Colonic mucosa (tissue), 4 donors: ENCODE data around the gene BRDT. TPM values are rescaled to one million over a fixed set of nuclear protein-coding genes. Genes with fewer than 3 reads are reported as not detected.

ENCODE experiments used
- DNase-seq: peaks from one replicate; pipeline ENCODE4 v3.0.0-alpha.2; 2020
- H3K27ac ChIP-seq: fragments of 200-600 bp; one replicate; pipeline ENCODE4 v1.8.0; 2021
- H3K27me3 ChIP-seq: fragments of 200-600 bp; one replicate; pipeline ENCODE4 v1.8.0; 2021
- H3K36me3 ChIP-seq: fragments of 200-600 bp; one replicate; pipeline ENCODE4 v1.8.0; 2021
- H3K4me1 ChIP-seq: fragments of 200-600 bp; one replicate; pipeline ENCODE4 v1.8.0; 2021; ENCODE audit warnings: mild to moderate bottlenecking
- H3K4me3 ChIP-seq: fragments of 200-600 bp; one replicate; pipeline ENCODE4 v1.8.0; 2021
- H3K9ac ChIP-seq, 2 donors: one replicate each; pipeline ENCODE4 v1.7.0; 2013; ENCODE audit warnings: control low read depth in 2 of 2, low read depth in 2 of 2, low read length in 2 of 2
- H3K9me3 ChIP-seq: fragments of 200-600 bp; one replicate; pipeline ENCODE4 v1.8.0; 2021
- intact Hi-C: fragments of 100-400 bp; cut with DNase I; formaldehyde crosslinking; loops from one replicate; pipeline ENCODE4 v1.14.1; 2022
- total RNA-seq, 2 donors: library from RNA; stranded (reverse); fragmentation: NEBNext Ultra II Directional in 1 of 2; extraction: Animal tissue kit (Norgen Biotek cat#: 25700) in 1 of 2; gene quantifications; one replicate each; pipeline ENCODE4 v1.2.1, GENCODE V29; 2021
- TF ChIP-seq, protein P1 (sequence below): fragments of 200-600 bp; IDR thresholded peaks from one replicate; pipeline ENCODE4 v1.8.0; 2022; ENCODE audit warnings: antibody characterized with exemption, mild to moderate bottlenecking
- donor health status: healthy.
- donor health status: DM: no; HTN: no; CAD: no.
- donor health status: DM: no; HTN: no; CAD: no.

The BRDT gene
- total RNA-seq, 2 donors from 2014 or later: not detected

DNA sequence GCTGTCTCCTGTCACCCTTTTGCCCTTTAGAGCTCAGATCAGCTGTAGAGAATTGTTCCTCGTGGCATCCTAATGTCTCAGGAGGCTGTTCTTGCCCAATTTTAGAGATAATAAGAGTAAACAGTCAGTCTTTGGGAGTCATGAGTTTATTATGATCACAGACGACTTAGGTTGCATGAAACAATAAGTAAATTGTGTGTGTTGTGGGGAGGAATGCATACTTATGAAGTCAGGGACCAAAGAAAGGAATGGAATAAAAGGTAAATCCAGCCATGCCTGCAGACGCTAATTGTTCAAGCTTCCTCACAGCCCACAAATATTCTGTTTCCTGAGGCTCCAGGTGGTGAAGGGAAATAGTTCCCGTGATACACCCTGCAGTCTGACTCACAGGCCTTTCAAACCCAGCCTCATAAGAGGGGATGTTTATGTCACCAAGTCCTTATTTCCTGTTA, 81.5 kb downstream of the BRDT start:
- H3K27ac ChIP-seq: no peak overlapping the region
- H3K9me3 ChIP-seq: no peaks in the 10 kb centered on the region
- no peaks in the 10 kb centered on the region for H3K4me1 ChIP-seq
- TF ChIP-seq, protein P1, sequence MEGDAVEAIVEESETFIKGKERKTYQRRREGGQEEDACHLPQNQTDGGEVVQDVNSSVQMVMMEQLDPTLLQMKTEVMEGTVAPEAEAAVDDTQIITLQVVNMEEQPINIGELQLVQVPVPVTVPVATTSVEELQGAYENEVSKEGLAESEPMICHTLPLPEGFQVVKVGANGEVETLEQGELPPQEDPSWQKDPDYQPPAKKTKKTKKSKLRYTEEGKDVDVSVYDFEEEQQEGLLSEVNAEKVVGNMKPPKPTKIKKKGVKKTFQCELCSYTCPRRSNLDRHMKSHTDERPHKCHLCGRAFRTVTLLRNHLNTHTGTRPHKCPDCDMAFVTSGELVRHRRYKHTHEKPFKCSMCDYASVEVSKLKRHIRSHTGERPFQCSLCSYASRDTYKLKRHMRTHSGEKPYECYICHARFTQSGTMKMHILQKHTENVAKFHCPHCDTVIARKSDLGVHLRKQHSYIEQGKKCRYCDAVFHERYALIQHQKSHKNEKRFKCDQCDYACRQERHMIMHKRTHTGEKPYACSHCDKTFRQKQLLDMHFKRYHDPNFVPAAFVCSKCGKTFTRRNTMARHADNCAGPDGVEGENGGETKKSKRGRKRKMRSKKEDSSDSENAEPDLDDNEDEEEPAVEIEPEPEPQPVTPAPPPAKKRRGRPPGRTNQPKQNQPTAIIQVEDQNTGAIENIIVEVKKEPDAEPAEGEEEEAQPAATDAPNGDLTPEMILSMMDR: no peak
- H3K9ac ChIP-seq: no peak overlapping the region
- no peak overlapping the region for H3K4me3 ChIP-seq
- H3K36me3 ChIP-seq: no peaks in the 10 kb centered on the region
- intact Hi-C loops: no loop called here
- DNase-seq: no peak
- H3K27me3 ChIP-seq: no peaks in the 10 kb centered on the region

- no peaks in the 10 kb centered on the region for H3K4me1 ChIP-seq
- TF ChIP-seq, protein P1: no peak
- H3K9me3 ChIP-seq: no peaks in the 10 kb centered on the region
- no peaks in the 10 kb centered on the region for H3K27me3 ChIP-seq
- no peaks in the 10 kb centered on the region for H3K36me3 ChIP-seq
- intact Hi-C loops: no loop called here
- H3K9ac ChIP-seq: no peak overlapping the region
- H3K4me3 ChIP-seq: no peak overlapping the region
- no peak overlapping the region for H3K27ac ChIP-seq
- DNase-seq: no peak
These were observed 82.3 kb downstream of the BRDT start for GRCh38 chr1:92031281-92032110.

GRCh38 chr1:92037400-92037799, 88.2 kb downstream of the BRDT start:
- no peak for DNase-seq
- Histone ChIP-seq H3K36me3 (no peaks in the 10 kb centered on the region), H3K4me3 (no peak overlapping the region), H3K9me3 (no peaks in the 10 kb centered on the region), H3K27me3 (no peaks in the 10 kb centered on the region), H3K4me1 (no peaks in the 10 kb centered on the region), H3K9ac (no peak overlapping the region), H3K27ac (no peak overlapping the region)
- intact Hi-C loops: no loop called here
- TF ChIP-seq, protein P1: no peak

GRCh38 chr1:92038695-92039346, 89.6 kb downstream of the BRDT start:
- H3K27me3 ChIP-seq: no peaks in the 10 kb centered on the region
- H3K9me3 ChIP-seq: no peaks in the 10 kb centered on the region
- H3K27ac ChIP-seq: no peak overlapping the region
- no peak overlapping the region for H3K4me3 ChIP-seq
- no peaks in the 10 kb centered on the region for H3K36me3 ChIP-seq
- intact Hi-C loops: no loop called here
- TF ChIP-seq, protein P1: no peak
- no peak for DNase-seq
- no peaks in the 10 kb centered on the region for H3K4me1 ChIP-seq
- no peak overlapping the region for H3K9ac ChIP-seq

DNA sequence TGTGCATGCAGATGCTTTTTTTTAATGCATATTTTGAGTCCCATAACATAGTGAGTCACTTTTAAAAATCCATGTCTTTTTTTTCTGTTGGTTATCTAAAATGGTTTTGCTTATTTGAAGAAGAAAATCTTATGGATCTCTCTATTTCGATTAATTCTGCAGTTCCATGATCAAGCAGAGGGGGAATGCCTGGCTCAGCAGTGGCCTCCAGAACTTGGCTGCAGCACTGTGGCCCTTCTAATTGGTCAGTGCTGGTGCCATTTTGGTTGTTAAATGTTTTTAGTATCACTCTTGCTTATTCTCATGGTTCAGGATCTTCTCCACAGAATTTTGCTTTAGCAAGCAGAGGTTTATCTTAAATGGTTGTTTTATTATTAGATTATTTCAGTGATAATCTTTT, 91.8 kb downstream of the BRDT start:
- Histone ChIP-seq H3K4me3 (no peak overlapping the region), H3K27me3 (no peaks in the 10 kb centered on the region), H3K9ac (no peak overlapping the region), H3K9me3 (no peaks in the 10 kb centered on the region), H3K36me3 (no peaks in the 10 kb centered on the region), H3K27ac (no peak overlapping the region), H3K4me1 (no peaks in the 10 kb centered on the region)
- no peak for DNase-seq
- TF ChIP-seq, protein P1: no peak
- intact Hi-C loops: no loop called here
